SKM-1 treated with dmso at 0.1 percent for 144 hours (cell line): ENCODE results near the gene BBIP1.

Experiments
- DNase-seq: peaks from one replicate; lab custom pipeline; 2025; ENCODE audit not compliant: unreplicated experiment; lab: John Stamatoyannopoulos, UW

The BBIP1 gene

GRCh38 chr10:110863956-110864355 lies 55.0 kb downstream of the BBIP1 start:
- no peak for DNase-seq

- no peak for DNase-seq
Observed at GRCh38 chr10:110863361-110863760, 55.6 kb downstream of the BBIP1 start.

GRCh38 chr10:110862961-110863360 lies 56.0 kb downstream of the BBIP1 start:
- DNase-seq: no peak

- DNase-seq: no peak
Observed at GRCh38 chr10:110861930-110862649, 56.9 kb downstream of the BBIP1 start.

GRCh38 chr10:110861476-110861875 lies 57.5 kb downstream of the BBIP1 start:
- DNase-seq: no peak

GRCh38 chr10:110860576-110861241 lies 58.3 kb downstream of the BBIP1 start:
- DNase-seq: no peak

- DNase-seq: peak; percentile 94
Observed at GRCh38 chr10:110859973-110860376, 59.0 kb downstream of the BBIP1 start.

- peak; percentile 82 for DNase-seq
Observed at GRCh38 chr10:110859206-110859972, 59.6 kb downstream of the BBIP1 start.

GRCh38 chr10:110858297-110858934 lies 60.6 kb downstream of the BBIP1 start:
- DNase-seq: no peak

GRCh38 chr10:110857265-110858171 lies 61.5 kb downstream of the BBIP1 start:
- DNase-seq: peak; percentile 18

GRCh38 chr10:110853921-110854605 lies 64.9 kb downstream of the BBIP1 start:
- no peak for DNase-seq

GRCh38 chr10:110852947-110853346 lies 66.0 kb downstream of the BBIP1 start:
- DNase-seq: no peak

GRCh38 chr10:110852255-110852896 lies 66.6 kb downstream of the BBIP1 start:
- DNase-seq: no peak

GRCh38 chr10:110851020-110851612 lies 67.9 kb downstream of the BBIP1 start:
- peak; percentile 74 for DNase-seq

GRCh38 chr10:110850099-110850498 lies 68.9 kb downstream of the BBIP1 start:
- DNase-seq: no peak
